Tibial nerve (tissue), 4 donors: ENCODE results near the gene BAIAP2.
A peak's percentile ranks its signal among the peaks of the same experiment; 100 is the strongest.

Experiments used
- EP300 ChIP-seq, 2 donors: sonication (generic); formaldehyde crosslinking; IDR thresholded peaks; one replicate each; pipeline ENCODE4 v1.6.1; 2017; ENCODE audit warnings: antibody characterized with exemption in 2 of 2, mild to moderate bottlenecking in 1 of 2
- POLR2A ChIP-seq, 2 donors: fragments of 450-650 bp; IDR thresholded peaks; one replicate each; pipeline ENCODE4 v1.6.1; 2017; ENCODE audit warnings: antibody characterized with exemption in 2 of 2, mild to moderate bottlenecking in 2 of 2, moderate library complexity in 2 of 2
- TF ChIP-seq, protein P1 (sequence below), 5 experiments: fragments of 200-600 bp in 3 of 5; fragments of 450-650 bp in 2 of 5; sonication (generic) in 3 of 5; IDR thresholded peaks; one replicate each; pipeline ENCODE4 v1.5.1; 2016 to 2019; ENCODE audit warnings: antibody characterized with exemption in 5 of 5, mild to moderate bottlenecking in 3 of 5, moderate library complexity in 2 of 5

DNA sequence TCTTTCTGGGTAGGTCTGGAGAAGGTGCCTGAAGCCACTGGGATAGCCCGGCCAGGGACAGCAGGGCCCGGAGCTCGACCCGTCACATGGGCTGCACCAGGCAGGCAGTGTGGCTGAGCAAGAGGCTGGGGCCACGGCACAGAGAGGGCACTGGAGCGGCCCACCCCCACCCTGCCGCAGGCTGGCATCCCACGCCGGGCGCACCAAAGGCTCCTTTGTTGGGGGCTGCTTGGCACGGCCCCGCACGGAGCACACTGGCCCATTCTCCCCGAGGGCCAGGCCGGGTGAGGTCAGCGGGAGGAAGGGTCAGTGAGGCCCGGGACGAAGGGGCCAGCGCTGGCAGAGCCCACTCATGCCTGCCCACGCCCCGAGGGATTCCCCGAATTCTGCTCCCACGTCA, 93.8 kb downstream of the BAIAP2 start:
- TF ChIP-seq, protein P1, sequence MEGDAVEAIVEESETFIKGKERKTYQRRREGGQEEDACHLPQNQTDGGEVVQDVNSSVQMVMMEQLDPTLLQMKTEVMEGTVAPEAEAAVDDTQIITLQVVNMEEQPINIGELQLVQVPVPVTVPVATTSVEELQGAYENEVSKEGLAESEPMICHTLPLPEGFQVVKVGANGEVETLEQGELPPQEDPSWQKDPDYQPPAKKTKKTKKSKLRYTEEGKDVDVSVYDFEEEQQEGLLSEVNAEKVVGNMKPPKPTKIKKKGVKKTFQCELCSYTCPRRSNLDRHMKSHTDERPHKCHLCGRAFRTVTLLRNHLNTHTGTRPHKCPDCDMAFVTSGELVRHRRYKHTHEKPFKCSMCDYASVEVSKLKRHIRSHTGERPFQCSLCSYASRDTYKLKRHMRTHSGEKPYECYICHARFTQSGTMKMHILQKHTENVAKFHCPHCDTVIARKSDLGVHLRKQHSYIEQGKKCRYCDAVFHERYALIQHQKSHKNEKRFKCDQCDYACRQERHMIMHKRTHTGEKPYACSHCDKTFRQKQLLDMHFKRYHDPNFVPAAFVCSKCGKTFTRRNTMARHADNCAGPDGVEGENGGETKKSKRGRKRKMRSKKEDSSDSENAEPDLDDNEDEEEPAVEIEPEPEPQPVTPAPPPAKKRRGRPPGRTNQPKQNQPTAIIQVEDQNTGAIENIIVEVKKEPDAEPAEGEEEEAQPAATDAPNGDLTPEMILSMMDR (IDR thresholded peaks at IDR 0.05), result no peak
- TF ChIP-seq POLR2A (IDR thresholded peaks at IDR 0.05), result no peak
- peak; percentile 36 to 97 for TF ChIP-seq EP300 (IDR thresholded peaks at IDR 0.05)
